ENCODE data around the gene LSP1.

DNA sequence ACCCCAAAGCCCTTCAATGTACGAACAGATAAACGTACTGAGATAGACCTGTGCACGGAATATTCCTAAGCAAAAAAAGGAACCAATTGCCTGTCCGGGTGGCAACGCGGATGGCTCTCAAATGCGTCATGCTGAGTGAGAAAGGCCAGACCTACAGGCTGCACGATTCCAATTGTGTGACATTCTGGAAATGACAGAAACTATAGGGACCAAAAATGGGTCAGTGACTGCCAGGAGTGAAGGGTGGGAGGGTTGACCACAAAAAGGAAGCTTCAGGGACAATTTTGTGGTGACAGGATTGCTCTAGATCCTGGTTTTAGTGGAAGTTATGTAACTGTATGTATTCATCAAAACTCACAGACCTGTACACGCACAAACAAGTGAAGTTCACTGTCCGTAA is 42.1 kb upstream of the LSP1 start:
- TF ChIP-seq POLR2AphosphoS5 (IDR thresholded peaks at IDR 0.05; ENCODE audit: low read depth, low read length) = no peak
- TF ChIP-seq POLR2A (IDR thresholded peaks at IDR 0.05; ENCODE audit: low read depth, low read length) = no peak
- no peak for TF ChIP-seq TAF1 (IDR thresholded peaks at IDR 0.05; ENCODE audit: borderline replicate concordance, low read depth, low read length)
